ELR (cell line): ENCODE data around the gene ABTB1.
"Not testable (repeated sequence)": the region's sequence is repeated elsewhere in the genome, so short reads cannot be mapped to it uniquely, and the experiment has no call there.

ENCODE experiments used
- DNase-seq: peaks from one replicate; pipeline ENCODE4 v3.0.0-alpha.2; 2015; ENCODE audit warnings: low read depth

Gene ABTB1

DNA sequence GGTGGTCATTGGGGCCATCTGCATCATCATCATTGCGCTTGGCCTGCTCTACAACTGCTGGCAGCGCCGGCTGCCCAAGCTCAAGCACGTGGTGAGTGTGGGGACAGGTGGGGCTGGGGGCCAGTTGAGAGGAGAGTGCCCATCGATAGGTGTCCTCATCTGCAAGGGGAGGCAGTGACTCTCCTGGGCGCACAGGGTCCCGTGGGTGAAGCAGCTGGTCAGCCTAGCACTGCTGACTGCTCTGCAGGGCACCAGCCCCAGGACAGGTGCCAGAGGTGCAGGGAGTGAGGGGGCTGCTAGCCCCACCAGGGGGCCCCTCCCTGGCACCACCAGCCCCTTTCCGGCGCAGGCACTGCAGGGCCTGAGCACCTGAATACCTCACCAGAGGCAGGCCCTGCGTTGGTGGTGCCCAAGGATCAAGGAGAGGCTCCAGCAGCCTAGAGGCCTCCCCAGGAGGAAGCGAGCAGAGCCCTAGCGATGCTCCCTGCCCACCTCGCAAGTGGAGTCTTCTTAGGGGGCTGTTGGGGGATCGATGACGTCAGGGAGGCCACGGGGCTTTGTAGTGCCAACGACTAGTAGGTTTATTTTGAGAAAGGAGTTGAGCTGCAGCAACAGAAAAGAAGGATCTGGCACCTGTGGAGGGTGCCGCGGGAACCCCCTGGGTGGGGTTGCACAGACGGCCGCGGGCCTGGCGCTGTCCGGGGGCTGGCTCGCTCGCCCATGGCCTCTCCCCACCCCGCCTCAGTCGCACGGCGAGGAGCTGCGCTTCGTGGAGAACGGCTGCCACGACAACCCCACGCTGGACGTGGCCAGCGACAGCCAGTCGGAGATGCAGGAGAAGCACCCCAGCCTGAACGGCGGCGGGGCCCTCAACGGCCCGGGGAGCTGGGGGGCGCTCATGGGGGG is 976 bp upstream of the ABTB1 start:
- peak; percentile 21 for DNase-seq

DNA sequence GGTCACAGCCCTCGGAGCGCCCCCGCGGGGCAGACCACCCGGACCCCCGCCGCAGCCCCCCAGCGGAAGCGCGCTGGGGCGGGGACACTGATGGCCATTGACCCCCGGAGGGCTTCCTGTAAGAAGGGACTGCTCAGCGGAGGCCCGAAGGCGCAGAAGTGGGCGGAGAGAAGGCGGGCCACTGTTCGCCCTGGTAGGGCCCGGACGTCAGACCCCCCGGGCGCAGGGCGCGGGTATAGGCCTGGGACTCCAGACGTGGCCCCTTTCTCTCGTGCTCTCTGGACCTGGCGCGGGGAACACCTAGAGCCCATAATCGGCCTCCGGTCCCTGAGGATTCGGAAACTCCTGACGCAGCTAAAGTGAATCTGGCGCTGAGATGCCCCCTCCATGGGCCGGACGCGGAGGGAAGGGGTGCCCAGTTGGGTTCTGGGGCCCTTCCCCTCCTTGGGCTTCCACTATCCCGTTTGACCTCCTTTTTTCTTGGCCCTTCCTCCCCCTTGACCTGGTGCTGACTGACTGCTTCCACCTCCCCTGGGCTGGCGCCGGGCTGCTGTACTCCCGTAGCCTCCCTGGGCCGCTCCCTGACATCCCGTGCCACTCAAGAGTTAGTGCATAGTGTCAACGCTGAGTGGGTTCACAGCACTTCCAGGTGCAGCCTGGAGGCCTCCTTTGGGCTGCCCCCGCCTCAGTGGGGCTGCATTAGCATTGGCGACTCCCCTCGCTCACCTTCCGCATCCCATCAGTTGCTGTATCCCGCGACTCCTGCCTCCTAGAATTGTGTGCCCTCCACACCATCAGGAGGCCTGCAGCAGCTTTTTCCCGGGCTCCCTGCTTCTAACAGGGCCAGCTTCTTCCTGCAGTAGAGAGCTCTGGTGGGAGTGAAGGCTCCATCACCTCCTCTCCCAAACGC is 694 bp downstream of the ABTB1 start:
- peak; percentile 68 for DNase-seq

DNA sequence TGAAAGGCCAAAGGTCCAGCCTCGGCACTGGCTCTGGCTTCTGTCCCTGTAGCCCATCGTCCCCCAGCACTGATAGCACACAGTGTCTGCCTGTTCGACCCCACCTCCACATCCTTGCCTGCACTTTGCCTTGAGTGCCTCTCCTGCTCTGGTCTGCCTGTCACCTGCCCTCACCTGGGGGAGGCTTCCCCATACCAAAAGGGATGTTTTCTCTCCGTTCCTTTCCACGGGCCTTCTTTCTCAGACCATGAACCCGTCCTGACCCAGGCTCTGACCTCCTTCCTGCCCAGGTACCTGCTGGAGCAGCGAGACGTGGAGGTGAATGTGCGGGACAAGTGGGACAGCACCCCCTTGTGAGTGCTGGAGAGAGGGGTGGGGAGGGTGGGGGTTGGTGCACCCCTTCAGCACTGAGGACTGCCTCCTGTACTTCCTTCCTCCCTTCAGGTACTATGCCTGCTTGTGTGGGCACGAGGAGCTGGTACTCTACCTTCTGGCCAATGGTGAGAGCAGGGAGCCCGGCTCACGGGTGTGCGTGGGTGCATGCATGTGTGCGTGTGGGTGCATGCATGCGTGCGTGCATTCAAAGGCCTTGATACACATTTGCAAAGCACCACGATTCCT is 1.5 kb downstream of the ABTB1 start:
- no peak for DNase-seq

DNA sequence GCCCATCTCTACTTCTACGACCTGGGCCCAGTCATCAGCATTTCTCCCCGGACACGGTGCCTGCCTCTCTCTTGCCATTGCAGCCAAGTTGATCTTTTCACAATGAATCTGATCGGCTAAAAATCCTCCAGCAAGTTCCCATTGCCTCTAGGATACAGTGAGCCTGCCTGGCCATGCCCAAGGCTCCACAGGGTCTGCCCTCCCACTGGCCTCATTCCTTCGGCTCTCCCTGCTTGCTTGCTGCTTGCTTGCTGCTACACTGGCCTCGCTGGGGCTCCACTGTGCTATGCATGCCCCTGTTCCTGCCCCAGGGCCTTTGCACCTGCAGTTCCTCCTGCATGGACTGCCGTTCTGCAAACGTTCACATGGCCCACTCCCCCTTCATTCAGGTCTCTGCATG is 2.0 kb downstream of the ABTB1 start:
- no peak for DNase-seq

DNA sequence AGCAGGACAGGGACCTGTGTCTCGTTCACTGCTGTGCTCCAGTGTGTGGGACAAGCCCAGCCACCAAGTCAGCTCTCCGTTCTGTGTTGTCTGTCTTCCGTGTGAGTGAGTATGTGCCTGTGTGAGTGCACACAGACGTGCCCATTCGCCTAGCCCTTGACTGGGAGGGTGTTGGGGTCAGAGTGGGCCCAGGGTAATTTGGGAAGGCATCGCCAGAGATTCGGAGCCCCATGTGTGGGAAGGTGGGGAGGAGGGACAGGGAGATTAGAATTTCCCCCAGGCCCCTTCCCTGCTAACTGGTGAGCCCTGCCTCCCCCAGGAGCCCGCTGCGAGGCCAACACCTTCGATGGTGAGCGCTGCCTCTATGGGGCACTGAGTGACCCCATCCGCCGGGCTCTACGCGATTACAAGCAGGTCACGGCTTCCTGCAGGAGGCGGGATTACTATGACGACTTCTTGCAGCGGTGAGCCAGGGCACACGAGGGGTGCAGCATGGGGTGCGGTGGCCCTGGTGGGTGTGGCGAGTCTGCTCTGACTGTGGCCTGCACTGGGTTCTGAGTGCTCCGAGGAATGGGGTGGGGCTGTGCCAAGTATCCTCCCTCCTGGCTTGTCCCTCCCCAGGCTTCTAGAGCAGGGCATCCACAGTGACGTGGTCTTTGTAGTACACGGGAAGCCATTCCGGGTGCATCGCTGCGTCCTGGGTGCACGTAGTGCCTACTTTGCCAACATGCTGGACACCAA is 3.1 kb downstream of the ABTB1 start:
- no peak for DNase-seq

DNA sequence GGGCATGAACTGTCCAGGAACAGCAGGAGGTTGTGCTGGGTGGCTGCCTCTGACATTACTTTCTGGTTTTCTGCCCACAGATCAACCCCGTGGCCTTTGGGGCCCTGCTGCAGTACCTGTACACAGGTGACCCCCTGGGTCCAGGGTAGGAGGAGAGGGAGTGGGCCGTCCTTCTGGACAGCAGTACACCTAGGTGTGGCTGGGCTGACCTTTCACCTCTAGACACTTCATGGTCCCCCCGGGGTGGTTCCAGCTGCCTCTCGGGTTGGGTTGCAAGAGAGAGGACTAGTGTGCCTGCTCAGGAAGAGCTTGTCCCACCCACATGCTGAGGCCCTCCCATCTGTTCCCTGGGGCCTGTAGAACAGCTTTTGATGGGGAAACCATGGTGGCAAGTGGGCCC is 3.7 kb downstream of the ABTB1 start:
- no peak for DNase-seq

DNA sequence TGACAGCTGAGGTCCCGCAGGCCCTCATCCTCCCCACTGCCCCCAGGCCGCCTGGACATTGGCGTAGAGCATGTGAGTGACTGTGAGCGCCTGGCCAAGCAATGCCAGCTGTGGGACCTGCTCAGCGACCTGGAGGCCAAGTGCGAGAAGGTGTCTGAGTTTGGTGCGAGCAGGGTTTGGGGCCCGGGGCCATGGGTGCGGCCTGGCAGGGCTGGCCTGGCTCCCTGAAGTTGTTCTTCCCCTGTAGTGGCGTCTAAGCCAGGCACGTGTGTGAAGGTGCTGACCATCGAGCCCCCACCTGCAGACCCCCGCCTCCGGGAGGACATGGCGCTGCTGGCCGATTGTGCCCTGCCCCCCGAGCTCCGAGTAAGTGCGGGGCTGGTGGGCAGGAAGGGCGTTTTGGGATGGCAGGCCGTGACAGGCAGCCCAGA is 4.2 kb downstream of the ABTB1 start:
- no peak for DNase-seq

DNA sequence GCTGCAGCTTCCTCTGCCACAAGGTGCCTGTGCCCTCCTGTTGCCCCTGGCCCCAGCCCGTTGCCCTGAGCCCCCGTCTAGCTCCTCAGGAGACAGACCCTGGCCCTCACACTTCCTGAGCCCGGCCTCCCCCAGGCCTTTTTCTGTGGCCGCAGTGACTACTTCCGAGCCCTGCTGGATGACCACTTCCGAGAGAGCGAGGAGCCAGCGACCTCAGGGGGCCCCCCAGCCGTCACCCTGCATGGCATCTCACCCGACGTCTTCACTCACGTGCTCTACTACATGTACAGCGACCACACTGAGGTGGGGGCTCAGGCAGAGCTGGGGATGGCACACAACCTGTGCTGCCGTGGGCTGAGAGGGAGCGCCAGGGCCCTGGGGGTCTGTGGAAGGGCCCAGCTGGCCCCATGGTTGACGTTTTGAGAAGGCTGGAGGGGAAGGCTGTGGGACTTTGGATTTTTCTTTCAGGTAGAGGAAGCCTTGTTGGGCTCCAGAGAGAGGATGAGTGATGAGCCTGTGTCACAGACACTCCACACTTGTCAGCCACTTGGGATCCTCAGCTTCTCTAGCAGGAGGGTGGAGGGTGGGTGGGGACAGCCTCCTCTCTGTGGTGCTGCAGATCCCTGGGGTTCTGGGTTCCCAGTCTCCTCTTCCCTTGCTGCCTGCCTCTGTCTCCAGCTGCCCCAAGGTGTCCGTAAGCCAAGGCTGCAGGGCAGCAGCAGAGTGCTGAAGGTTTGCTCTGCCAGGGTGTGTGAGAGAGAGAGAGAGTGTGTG is 5.0 kb downstream of the ABTB1 start:
- no peak for DNase-seq

DNA sequence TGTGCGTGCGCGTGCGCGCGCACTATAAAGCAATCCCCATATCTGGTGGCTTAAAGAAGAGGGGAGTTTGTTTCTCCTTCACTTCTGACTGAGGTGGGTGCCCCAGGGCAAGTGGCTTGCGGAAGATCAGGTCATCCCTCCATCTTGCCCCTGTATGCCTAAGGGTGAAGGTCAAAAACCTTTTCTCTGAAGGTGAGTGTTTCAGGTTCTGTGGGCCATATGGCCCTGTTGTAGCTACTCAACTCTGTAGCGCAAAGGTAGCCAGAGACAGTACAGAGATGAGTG is 5.5 kb downstream of the ABTB1 start:
- DNase-seq, result no peak

DNA sequence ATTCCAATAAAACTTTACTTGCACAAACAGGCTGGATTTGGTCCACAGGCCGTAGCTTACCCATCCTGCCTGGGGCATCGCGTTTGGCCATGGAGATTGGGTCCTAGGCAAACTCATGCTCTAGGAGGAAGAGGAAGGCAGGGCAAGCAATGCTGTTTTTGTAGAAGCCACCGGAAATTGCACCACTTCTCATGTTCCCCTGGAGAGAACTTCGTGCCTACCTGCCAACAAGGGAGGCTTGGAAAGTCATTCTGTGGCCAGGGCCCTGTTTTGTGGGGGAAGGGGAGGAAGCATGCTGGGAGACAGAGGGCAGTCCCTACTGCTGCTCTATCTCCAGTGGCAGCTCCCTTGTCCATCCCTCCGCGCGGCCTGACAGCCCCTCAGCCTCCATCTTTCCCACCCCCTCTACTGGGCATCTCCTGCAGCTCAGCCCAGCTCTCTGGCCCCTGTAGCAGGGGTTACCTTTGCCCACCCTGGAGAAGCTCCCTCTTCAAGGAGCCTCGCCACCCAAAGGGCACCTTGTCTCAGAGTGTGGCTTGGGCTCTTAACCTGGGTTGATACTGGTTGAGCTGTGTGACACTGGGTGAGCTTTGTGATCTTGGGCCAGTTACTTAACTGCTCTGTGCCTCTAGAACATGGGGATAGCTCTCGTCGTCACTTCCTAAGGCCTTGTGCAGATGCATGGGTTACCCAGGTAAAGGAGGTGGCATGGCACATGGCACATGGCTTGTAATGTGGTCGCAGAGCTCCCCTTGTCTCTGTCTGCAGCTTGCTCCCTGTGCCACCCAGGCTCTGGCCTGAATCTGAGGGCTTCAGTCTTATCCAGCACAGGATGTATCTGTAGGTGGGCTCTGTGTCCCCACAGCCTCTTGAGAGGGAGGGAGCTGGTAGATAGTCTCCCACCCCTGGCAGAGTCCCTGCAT is 6.1 kb downstream of the ABTB1 start:
- DNase-seq, result no peak

DNA sequence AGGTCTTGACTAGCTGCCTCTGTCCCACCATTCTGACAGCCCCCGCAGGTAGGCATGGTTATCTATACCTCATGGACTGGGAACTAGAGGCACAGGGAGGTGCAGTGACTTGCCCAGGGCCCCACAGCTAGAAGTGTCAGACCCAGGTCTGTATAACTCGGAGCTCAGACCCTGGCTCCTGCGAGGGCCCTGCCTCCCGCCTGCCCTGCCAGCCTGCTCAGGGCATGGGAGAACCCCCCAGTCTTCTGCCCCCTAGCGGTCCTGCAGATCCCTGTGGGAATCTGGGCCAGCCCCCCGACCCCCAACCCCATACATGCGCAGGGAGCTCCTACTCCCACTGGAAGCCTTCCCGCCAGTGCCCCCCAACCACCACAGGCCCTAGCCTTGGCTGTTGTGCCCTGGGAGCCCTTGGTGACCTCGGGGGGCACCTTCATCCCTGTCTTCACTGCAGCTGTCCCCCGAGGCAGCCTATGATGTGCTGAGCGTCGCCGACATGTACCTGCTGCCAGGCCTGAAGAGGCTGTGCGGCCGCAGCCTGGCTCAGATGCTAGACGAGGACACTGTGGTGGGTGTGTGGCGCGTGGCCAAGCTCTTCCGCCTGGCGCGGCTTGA is 6.9 kb downstream of the ABTB1 start:
- no peak for DNase-seq

DNA sequence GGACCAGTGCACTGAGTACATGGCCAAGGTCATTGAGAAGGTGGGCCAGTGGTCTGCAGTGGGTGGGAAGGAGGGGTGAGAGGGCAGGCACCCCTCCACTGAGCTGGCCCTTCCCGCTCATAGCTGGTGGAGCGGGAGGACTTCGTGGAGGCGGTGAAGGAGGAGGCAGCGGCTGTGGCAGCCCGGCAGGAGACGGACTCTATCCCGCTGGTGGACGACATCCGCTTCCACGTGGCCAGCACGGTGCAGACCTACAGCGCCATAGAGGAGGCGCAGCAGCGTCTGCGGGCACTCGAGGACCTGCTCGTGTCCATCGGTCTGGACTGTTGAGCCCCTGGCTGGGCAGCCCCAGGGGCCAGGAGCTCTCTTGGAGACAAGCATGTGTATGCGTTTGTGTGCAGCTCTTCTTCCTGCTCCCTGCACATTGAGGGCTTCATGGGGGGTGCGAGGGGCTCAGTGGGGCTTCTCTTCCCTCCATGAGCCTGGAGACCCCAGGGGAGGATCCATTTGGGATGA is 7.5 kb downstream of the ABTB1 start:
- no peak for DNase-seq

DNA sequence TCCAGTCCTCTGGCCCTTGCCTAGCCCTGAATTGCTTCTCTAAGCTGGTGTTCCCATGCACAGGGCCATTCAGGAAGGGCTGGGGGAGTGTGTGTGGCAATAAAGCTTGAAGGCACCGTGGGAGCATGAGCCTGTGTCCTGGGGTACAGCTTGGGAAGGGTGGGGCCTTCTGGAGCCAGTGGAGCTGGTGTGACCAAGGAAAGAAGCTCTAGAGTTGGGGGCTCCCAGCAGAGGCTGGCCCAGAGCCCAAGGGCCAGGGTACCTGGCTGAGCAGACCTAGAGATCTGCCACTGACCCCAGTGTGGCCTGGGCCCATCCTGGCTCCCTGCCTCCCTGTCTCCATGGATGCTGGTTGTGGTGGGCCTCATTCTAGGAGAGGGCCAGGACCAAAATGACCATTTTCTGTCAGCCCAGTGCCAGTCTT is 8.1 kb downstream of the ABTB1 start:
- DNase-seq, result no peak

DNA sequence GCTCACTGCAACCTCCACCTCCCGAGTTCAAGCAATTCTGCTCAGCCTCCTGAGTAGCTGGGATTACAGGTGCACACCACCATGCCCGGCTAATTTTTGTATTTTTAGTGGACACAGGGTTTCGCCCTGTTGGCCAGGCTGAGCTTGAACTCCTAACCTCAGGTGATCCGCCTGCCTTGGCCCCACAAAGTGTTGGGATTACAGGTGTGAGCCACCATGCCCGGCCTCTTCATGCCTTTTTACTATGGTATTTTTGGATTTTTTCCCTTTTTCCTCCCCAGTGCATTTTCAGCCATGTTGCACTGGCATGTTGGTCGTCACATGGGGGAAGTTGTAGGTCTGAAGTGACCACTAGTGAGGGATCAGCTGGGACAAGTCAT is 9.4 kb downstream of the ABTB1 start:
- DNase-seq, result not testable (repeated sequence)

DNA sequence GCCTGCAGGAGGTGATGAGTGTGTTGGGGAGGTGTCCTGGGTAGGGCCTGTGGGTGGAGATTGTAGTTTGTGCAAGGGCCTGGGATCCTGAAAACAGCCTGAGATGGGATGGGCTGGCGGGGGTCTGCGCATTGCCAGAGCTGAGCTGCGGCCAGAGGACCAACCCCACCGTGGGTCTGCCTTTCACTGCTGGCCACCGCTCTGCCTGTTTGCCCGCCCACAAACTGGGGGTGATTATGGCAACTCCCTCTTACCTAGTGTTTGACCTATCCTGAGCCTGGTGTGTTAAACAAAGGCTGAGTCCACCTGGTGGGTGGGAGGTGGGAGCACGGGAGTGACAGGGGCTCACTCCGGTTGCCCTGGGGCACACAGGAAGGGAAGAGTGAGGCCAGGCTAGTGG is 9.8 kb downstream of the ABTB1 start:
- DNase-seq, result no peak

DNA sequence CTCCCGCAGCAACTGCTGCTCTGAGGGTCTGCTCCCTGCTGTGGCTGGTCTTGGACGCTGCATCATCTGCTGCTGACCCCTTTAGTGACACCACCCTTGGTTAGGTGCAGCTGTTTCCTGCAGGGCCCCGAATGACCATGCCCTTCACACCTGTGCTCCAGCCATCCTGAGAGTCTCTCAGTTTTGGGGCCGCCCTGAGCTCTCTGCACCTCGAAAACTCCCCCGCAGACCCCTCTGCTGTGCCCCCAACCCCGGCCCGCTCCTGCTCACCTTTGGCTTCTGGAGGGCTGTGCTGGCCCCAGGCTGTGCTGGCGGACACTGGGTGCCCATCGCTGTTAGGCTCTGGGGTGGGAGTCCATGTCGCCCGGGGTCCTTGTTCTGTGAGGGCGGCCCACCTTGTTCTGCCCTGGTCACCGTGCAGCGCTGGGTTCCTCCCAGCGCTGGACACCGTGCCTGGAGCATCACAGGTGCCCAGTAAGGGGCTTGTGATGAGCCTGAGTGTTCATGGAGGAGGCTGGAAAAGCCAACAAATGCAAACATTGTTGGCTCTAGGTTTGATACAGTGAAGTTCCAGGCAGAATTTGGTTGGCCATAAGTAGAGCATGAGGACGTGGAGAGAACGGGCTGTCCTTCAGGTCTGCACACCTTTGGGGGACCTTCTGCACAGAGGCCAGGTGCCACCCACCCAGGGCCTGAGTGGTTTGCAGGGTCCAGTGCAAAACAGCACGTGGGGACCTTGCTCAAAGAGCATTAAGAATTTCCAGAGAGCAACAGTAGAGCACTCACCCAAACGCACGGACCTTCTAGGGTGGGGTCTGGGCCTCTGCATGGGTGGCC is 12.3 kb downstream of the ABTB1 start:
- no peak for DNase-seq

DNA sequence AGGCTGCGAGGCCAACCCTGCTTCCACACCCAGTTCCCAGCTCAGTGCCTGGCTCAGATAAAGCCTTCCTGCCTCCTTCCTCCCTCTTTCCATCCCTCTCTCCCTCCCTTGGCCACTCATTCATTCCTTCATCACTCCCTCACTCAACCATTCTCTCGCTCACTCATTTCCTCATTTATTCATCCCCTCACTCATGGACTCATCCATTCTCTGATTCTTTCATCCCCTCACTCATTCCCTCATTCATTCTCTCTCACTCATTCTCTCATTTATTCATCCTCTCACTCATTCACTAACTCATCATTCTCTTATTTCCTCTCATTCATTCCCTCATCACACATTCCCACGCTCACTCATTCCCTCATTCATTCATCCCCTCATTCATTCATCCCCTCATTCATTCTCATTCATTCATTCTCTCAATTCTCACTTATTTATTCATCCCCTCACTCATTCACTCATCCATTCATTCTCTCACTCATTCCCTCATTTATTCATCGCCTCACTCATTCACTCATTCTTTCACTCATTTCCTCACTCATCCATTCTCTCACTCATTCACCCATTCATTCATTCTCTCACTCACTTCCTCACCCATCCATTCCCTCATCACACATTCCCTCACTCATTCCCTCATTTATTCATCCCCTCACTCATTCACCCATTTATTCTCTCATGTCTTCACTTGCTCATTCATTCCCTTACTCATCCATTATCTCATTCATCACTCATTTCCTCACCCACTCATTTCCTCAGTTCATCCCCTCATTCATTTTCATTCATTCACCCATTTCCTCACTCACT is 13.2 kb downstream of the ABTB1 start:
- DNase-seq, result peak; percentile 21

DNA sequence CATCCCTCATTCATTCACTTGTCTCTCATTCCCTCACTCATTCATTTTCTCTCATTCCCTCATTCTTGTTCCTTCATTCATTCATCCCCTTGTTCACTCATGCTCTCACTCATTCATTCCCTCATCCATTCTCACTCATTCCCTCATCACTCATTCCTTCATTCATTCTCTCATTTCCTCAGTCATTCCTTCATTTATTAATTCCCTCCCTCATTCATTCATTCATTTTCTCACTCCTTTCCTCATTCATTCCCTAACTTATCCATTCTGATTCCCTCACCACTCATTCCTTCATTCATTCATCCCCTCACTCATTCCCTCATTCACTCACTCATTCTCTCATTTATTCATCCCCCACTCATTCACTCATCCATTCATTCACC is 13.8 kb downstream of the ABTB1 start:
- DNase-seq, result no peak
